Measurements from ENCODE around the gene CYTH4. TPM values are rescaled to one million over a fixed set of nuclear protein-coding genes. Genes with fewer than 3 reads are reported as not detected.

CYTH4 gene
- total RNA-seq, 1 experiment from 2014 or later = 0.15 TPM

DNA sequence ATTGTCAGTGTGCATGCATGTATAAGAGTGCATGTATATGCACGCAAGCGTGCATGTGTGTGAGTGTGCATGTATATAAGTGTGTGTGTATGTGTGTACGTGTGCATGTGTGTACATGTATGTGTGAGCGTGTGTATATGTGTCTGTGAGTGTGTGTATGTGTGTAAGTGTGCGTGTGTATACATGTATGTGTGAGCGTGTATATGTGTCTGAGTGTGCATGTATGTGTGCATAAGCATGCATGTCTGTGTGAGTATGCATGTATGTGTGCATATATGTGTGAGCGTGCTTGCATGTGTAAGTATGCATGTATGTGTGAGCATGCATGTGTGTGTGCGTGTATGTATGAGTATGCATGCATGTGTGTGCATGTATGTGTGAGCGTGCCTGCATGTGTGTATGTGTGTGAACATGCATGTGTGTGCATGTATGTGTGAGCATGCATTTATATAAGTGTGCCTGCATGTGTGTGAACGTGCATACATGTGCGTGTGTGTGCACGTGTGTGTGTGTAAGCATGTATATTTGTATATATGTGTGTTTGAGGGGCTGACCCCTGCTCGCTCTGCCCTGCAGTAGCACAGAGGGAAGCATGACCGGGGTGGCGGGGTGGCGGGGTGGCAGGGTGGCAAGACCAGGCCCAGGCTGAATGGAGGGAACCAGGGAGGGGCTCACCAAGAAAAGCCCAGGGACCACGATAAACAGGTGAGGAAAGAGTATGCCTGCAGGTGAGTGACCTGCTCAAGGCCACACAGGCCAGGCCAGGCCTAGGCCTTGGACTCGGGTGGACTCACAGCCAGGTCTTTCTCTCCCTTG, 26.3 kb downstream of the CYTH4 start:
- peaks cover 33% of the 10 kb centered on the region for H3K4me1 Mint-ChIP-seq
- H3K4me3 Mint-ChIP-seq = no peak overlapping the region
- POLR2A ChIA-PET = no interaction called here

DNA sequence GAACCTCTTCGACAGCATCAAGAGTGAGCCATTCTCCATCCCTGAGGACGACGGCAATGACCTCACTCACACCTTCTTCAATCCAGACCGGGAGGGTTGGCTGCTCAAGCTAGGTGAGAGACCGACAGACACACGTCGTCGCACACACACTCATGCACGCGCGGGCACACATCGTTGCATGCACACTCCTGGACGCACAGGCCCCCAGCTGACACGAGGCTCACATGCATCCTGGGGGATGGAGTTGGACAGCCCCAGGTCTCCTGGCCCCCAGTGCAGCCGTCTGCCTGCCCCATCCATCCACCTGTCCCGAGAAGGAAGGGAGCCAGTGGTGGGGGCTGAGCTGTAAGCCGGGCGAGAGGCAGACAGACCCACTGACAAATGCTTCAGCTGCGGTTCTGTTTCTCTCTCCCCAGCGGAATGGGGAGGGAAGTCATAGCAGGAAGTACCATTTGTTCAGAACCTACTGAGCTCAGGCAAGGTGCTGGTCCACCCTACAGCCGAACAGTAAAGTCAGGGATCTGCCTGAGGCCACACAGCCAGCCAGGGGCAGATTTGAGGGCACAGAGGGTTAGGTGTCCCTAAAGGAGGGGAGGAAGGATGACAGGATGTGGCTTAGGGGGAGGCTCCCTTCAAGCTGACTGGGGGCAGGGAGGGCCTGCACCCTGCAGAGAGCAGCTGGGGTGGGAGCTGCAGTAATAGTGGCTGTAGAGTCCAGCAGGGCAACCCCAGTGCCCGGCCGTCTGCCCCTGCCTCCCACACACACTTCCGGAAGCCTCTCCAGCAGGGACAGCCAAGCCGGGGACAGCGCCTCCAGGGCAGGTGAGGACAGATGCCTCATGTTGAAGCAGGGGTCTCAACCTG, 27.1 kb downstream of the CYTH4 start:
- ChIA-PET POLR2A (interaction anchor here (0.6 kb wide), 1 partner anchor 385 kb away, joined by 5 read pairs; no protein-coding TSS in a partner anchor), CTCF (interaction anchor here (0.9 to 2.7 kb wide), 6 partner anchors 42 to 263 kb away, joined by 3 to 8 read pairs (median 4); no protein-coding TSS in a partner anchor)
- H3K9me3 Mint-ChIP-seq = no peaks in the 10 kb centered on the region
- ATAC-seq (no peak), DNase-seq (ENCODE audit: low spot score) (no peak)
- peaks cover 26% of the 10 kb centered on the region for H3K4me1 Mint-ChIP-seq
- no peak for TF ChIP-seq ZNF423 (CRISPR knock-in tag; IDR thresholded peaks at IDR 0.05)
- TF ChIP-seq IRF2 (CRISPR knock-in tag; IDR thresholded peaks at IDR 0.05; ENCODE audit: borderline replicate concordance, low read depth) = no peak
- no peak overlapping the region for H3K27ac Mint-ChIP-seq
- peaks cover 4% of the 10 kb centered on the region; the same call in 1 of the 2 replicates for H3K27me3 Mint-ChIP-seq (ENCODE audit: low read depth)
- no peak overlapping the region for H3K4me3 Mint-ChIP-seq
- H3K36me3 Mint-ChIP-seq = no peaks in the 10 kb centered on the region

More for the DNA sequence above, 26.3 kb downstream of the CYTH4 start:
- H3K27ac Mint-ChIP-seq = no peak overlapping the region; the same call in 1 of the 2 replicates
- CTCF ChIA-PET = interaction anchor here (0.9 to 2.7 kb wide), 2 partner anchors 48 to 120 kb away, joined by 3 to 8 read pairs; no protein-coding TSS in a partner anchor
- no peaks in the 10 kb centered on the region for H3K9me3 Mint-ChIP-seq
- no peak for ATAC-seq
- H3K27me3 Mint-ChIP-seq (ENCODE audit: low read depth) = peaks cover 4% of the 10 kb centered on the region; the same call in 1 of the 2 replicates
- H3K36me3 Mint-ChIP-seq = no peaks in the 10 kb centered on the region
- no peak for DNase-seq (ENCODE audit: low spot score)
- TF ChIP-seq EMX1 (CRISPR knock-in tag; IDR thresholded peaks at IDR 0.05) (no peak), ZNF671 (CRISPR knock-in tag; IDR thresholded peaks at IDR 0.05) (no peak), ATF1 (CRISPR knock-in tag; IDR thresholded peaks at IDR 0.05) (no peak), OVOL2 (CRISPR knock-in tag; IDR thresholded peaks at IDR 0.05; ENCODE audit: borderline replicate concordance) (no peak), NFYB (CRISPR knock-in tag; conservative IDR thresholded peaks at IDR 0.05; ENCODE audit: low read depth) (no peak), ELF4 (CRISPR knock-in tag; IDR thresholded peaks at IDR 0.05; ENCODE audit: low read depth) (no peak)
- TF ChIP-seq, protein P1, sequence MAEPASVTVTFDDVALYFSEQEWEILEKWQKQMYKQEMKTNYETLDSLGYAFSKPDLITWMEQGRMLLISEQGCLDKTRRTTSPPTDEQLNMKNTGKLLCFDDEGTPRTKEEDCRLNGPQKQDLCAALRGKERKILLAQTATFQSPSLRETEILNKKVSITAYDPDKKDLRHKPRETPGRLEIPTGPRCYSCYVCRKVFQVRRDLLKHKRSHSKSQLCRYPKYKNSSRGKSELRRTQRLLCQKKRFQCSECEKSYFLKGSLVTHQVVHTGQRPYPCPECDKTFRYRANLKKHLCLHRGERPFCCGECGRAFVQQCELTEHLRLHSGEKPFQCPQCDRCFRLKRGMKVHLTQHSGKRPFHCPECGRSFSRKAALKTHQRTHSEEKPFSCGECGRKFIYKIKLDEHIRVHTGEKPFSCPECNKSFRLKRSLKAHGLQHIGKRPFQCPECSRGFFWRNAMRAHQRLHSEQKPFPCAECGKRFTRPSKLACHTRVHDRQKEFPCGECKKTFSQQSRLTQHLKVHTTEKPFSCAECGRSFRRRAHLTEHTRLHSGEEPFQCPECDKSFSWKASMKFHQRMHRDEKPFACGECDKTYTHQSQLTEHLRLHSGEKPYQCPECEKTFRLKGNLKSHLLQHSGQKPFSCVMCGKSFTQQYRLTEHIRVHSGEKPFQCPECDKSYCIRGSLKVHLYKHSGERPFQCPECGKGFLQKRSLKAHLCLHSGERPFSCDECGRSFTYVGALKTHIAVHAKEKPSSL (CRISPR knock-in tag; conservative IDR thresholded peaks at IDR 0.05) = no peak
- TF ChIP-seq, protein P2, sequence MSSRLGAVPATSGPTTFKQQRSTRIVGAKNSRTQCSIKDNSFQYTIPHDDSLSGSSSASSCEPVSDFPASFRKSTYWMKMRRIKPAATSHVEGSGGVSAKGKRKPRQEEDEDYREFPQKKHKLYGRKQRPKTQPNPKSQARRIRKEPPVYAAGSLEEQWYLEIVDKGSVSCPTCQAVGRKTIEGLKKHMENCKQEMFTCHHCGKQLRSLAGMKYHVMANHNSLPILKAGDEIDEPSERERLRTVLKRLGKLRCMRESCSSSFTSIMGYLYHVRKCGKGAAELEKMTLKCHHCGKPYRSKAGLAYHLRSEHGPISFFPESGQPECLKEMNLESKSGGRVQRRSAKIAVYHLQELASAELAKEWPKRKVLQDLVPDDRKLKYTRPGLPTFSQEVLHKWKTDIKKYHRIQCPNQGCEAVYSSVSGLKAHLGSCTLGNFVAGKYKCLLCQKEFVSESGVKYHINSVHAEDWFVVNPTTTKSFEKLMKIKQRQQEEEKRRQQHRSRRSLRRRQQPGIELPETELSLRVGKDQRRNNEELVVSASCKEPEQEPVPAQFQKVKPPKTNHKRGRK (CRISPR knock-in tag; IDR thresholded peaks at IDR 0.05; ENCODE audit: borderline replicate concordance) = no peak
- TF ChIP-seq, protein P3, sequence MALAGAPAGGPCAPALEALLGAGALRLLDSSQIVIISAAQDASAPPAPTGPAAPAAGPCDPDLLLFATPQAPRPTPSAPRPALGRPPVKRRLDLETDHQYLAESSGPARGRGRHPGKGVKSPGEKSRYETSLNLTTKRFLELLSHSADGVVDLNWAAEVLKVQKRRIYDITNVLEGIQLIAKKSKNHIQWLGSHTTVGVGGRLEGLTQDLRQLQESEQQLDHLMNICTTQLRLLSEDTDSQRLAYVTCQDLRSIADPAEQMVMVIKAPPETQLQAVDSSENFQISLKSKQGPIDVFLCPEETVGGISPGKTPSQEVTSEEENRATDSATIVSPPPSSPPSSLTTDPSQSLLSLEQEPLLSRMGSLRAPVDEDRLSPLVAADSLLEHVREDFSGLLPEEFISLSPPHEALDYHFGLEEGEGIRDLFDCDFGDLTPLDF (CRISPR knock-in tag; IDR thresholded peaks at IDR 0.05) = no peak

DNA sequence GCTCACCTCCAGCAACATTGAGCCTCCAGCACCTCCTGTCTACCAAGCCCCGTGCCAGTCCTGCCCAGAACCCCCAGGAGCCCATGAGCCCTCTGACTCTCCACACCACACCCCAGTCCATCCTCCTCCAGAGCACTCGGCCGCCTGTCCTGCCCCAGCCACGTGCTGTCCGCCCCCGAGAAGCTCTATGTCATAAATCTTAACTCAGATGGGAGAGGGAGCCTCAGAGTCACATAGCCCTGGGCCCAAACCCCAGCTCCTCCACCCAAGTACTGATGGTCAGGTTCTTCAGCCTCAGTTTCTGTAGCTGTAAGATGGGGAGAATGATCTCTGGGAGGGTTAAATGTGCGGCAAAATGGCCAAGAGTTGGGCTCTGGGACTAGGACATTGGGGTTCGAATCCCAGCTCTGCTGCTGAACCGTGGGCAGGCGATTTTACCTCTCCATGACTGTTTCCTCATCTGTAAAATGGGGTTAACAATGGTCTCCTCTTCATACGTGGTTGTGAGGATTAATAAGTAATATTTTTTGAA, 27.8 kb downstream of the CYTH4 start:
- Mint-ChIP-seq H3K4me1 (peaks cover 20% of the 10 kb centered on the region), H3K27ac (no peak overlapping the region), H3K27me3 (ENCODE audit: low read depth) (peaks cover 4% of the 10 kb centered on the region; the same call in 1 of the 2 replicates), H3K36me3 (no peaks in the 10 kb centered on the region), H3K9me3 (no peaks in the 10 kb centered on the region), H3K4me3 (no peak overlapping the region)
- ATAC-seq (no peak), DNase-seq (ENCODE audit: low spot score) (no peak)
- ChIA-PET POLR2A (interaction anchor here (0.6 kb wide), 1 partner anchor 384 kb away, joined by 5 read pairs; no protein-coding TSS in a partner anchor), CTCF (interaction anchor here (0.9 to 2.7 kb wide), 5 partner anchors 42 to 264 kb away, joined by 3 to 8 read pairs (median 4); no protein-coding TSS in a partner anchor)
- TF ChIP-seq, protein P4, sequence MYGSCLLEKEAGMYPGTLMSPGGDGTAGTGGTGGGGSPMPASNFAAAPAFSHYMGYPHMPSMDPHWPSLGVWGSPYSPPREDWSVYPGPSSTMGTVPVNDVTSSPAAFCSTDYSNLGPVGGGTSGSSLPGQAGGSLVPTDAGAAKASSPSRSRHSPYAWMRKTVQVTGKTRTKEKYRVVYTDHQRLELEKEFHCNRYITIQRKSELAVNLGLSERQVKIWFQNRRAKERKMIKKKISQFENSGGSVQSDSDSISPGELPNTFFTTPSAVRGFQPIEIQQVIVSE (CRISPR knock-in tag; IDR thresholded peaks at IDR 0.05; ENCODE audit: borderline replicate concordance) = no peak
- TF ChIP-seq ZNF396 (CRISPR knock-in tag; IDR thresholded peaks at IDR 0.05; ENCODE audit: borderline replicate concordance) = no peak
- TF ChIP-seq SOX15 (CRISPR knock-in tag; IDR thresholded peaks at IDR 0.05) = no peak
- no peak for TF ChIP-seq RORB (CRISPR knock-in tag; IDR thresholded peaks at IDR 0.05)
- no peak for TF ChIP-seq PRRX2 (CRISPR knock-in tag; IDR thresholded peaks at IDR 0.05)
- TF ChIP-seq, protein P5, sequence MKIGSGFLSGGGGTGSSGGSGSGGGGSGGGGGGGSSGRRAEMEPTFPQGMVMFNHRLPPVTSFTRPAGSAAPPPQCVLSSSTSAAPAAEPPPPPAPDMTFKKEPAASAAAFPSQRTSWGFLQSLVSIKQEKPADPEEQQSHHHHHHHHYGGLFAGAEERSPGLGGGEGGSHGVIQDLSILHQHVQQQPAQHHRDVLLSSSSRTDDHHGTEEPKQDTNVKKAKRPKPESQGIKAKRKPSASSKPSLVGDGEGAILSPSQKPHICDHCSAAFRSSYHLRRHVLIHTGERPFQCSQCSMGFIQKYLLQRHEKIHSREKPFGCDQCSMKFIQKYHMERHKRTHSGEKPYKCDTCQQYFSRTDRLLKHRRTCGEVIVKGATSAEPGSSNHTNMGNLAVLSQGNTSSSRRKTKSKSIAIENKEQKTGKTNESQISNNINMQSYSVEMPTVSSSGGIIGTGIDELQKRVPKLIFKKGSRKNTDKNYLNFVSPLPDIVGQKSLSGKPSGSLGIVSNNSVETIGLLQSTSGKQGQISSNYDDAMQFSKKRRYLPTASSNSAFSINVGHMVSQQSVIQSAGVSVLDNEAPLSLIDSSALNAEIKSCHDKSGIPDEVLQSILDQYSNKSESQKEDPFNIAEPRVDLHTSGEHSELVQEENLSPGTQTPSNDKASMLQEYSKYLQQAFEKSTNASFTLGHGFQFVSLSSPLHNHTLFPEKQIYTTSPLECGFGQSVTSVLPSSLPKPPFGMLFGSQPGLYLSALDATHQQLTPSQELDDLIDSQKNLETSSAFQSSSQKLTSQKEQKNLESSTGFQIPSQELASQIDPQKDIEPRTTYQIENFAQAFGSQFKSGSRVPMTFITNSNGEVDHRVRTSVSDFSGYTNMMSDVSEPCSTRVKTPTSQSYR (CRISPR knock-in tag; IDR thresholded peaks at IDR 0.05) = no peak
- TF ChIP-seq ESRRA (CRISPR knock-in tag; IDR thresholded peaks at IDR 0.05; ENCODE audit: borderline replicate concordance) = no peak
